Activated CD4-positive, CD25-positive, alpha-beta regulatory T cell treated with anti-CD3 and anti-CD28 coated beads, Interleukin-2, amount 50 U/mL, for 16 hours (primary cell): ENCODE results near the gene SFSWAP.
"Not testable (repeated sequence)": the region's sequence is repeated elsewhere in the genome, so short reads cannot be mapped to it uniquely, and the experiment has no call there.

Source experiments
- DNase-seq: peaks from one replicate; pipeline ENCODE4 v3.0.0-alpha.2; 2020; ENCODE audit warnings: low read depth, low spot score

SFSWAP gene

GRCh38 chr12:131809476-131810254 lies 98.8 kb downstream of the SFSWAP start:
- not testable (repeated sequence) for DNase-seq

DNA sequence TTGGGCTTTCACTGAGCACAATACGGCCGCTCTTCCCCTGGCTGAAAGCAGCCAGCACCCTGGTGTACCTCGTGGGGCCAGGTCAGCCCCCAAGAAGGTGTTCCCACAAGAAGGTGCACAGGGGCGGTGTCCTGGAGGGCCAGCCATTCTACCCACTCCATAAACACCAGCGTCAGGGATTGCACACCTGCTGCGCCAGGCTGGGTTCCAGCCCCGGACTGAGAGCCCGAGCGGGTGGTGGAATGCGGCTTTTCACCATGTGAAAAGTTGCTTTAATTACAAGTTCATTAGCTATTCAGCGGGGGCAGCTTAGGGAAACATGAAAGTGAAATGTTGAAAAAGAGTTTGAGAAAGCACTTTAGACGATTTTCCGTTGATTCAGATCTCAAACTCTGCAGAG lies 99.8 kb downstream of the SFSWAP start:
- no peak for DNase-seq

DNA sequence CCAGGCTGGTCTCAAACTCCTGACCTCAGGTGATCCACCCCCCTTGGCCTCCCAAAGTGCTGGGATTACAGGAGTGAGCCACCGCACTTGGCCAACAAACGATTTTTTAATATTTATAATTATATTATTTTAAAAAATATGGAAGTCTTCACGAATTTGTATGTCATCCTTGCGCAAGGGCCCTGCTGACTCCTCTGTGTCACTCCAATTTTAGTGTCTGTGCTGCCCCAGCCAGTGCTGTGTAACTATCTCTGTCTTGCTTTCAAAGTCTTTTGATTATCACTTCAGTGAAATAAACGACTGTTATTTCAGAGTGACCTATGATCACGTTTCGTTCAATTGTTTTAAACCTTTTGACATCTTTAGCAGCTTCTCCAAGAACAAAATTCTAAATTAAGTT lies 104.2 kb downstream of the SFSWAP start:
- no peak for DNase-seq

DNA sequence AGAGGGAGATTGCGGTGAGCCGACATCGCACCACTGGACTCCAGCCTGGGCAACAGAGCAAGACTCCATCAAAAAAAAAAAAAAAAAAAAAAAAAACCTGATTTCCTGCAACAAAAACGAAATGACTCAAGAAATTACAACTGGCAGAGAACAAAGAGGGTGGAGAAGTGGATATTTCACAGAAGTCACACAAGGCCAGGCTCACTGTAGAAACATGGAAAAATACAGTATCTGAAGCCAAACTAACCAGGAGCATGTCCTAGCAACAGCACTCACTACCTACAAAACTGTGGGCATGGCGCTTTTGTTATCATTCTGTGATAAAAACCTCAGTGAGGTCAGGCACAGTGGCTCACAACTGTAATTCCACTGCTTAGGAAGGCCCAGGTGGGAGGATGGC lies 105.6 kb downstream of the SFSWAP start:
- no peak for DNase-seq

GRCh38 chr12:131817241-131817640 lies 106.4 kb downstream of the SFSWAP start:
- no peak for DNase-seq

- no peak for DNase-seq
Measured at GRCh38 chr12:131818821-131819585, 108.1 kb downstream of the SFSWAP start.

GRCh38 chr12:131824450-131824849 lies 113.6 kb downstream of the SFSWAP start:
- DNase-seq: no peak

DNA sequence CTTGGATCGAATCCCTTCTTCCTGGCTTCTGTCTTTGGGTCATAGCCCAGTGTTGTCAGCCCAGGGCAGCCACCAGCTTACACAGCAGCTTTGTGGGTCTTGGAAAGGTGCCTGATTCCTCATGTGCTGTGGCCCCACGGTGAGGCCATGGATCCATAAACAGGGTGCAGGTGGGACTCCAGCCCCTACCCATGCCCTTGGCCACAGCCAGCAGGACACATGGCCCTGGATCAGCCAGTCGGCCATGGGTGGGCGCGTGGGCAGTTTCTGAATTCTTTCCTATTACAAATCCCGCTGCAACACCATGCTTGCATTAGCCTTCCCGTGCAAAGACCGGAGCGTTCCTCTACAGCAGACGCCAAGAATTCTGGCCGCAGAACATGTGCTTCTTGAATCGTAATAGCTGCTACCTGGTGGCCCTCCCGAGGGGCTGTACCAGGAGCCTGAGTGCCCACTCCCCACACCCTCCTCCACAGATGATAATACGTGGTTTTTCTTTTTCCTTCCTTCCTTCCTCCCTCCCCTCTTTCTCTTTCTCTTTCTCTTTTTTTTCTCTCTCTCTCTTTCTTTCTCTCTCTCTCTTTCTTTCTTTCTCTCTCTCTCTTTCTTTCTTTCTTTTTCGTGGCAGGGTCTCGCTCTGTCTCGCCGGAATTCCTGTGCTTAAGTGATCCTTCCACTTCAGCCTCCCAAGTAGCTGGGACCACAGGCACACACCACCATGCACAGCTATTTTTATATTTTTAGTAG lies 114.4 kb downstream of the SFSWAP start:
- DNase-seq: no peak

- DNase-seq: no peak
Measured at GRCh38 chr12:131826097-131826928, 115.4 kb downstream of the SFSWAP start.

- no peak for DNase-seq
Measured at GRCh38 chr12:131827961-131828534, 117.2 kb downstream of the SFSWAP start, which contains the start of gene MMP17. Gene MMP17, plus strand, starts transcription at chr12:131828393. Its CDS starts 102 bp downstream, at chr12:131828495.

DNA sequence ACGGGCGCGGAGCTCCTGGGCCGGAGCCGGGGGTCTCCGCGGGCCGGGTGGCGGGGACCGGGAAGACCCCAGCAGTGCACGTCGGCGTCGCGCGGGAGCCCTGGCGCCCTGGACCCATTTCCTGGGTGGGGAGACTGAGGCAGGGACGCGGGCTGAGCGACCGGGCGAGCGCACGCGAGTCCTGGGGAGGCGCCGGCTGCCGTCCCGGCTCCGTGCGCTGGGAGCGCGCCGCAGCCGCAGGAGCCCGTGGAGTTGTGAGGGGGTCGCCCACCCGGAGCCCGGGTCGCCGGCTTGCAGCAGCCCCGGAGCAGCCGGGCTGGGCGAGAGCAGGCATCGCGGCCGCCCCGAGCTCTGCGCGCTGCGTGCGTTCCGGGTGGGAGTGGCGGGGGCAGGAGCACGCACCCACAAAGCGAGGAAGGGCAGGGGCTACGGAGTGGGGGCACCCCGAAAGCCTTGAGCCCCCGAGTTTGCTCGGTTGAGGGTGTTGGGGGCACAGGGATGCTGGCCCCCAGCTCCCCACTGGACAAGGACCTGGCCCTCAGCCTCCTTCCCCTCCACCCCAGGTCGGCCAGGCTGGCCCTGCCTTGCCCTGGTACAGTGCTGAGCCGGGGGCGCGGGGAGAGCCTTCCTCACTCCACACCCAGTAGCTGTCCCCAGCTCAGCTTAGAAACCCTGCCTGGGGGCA lies 117.9 kb downstream of the SFSWAP start:
- no peak for DNase-seq

- no peak for DNase-seq
Measured at GRCh38 chr12:131829356-131829747, 118.5 kb downstream of the SFSWAP start.

DNA sequence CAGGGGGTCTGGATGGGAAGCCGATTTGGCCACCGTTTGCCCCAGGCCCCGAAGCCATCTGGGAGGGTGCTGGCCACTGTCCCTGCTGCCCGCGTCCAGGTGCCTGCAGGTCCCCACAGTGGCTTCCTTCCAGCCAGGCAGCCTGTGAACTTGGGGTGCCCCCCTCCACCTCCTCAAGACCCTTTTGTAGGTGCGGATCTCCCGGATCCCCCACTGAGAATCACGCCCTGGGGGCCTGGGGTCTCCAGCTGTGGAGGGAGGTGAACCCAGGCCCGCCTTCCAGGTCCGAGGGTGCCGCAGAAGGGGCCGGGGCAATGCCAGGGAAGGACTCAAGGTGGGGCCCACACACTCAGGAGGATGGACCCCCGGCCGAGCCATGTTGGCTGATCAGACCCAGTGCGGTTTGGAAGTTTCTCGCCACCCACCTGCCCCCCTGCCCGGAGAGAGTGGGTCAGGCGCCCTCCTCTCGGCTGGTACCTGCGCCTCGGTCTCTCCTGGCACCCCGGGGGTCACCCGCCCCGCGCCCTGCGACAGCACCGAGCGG lies 119.0 kb downstream of the SFSWAP start:
- no peak for DNase-seq

- no peak for DNase-seq
Measured at GRCh38 chr12:131830335-131830913, 119.5 kb downstream of the SFSWAP start.

DNA sequence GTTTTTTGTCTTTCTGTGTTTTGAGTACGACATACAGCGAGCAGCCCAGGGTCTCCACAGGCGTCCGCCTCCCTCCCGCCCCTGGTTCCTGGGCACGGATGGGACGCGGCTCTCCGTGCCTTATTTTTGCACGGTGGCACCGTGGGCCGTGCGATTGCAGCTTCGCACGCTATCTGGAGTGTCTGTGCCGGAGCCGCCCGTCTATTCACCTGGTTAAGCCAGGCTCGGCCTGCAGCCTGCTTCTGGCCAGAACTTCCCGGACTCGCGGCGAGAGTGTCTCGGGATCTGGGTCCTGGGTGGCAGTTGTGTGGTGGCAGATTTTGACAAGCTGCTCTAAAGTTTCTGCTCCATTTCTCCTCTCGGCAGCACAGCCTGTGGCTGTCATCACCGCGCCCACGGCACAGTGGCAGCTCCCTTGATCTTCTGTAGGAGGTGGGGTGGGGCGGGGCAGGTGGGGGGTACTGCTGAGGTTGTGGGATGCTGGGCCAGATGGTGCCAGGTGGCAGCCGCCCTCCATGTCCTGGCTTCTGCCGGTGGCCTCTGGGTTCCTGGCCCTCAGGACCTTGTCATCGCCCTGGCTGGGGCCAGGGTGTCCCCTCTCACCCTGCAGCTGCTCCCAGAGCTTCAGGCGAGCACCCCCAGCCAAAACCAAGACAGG lies 120.2 kb downstream of the SFSWAP start:
- no peak for DNase-seq

DNA sequence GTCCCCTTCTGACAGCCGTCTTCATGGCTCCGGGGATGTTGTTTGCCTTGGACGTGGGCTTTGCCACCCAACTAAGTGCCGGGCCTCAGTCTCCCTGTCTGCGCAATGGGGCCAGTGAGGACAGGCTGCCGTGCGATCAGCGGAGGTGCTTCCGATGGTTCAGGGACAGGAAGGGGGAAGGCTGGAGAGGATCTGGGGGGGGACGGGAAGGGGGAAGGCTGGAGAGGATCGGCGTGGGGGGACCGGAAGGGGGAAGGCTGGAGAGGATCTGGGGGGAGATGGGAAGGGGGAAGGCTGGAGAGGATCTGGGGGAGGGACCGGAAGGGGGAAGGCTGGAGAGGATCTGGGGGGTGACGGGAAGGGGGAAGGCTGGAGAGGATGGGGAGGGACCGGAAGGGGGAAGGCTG lies 120.7 kb downstream of the SFSWAP start:
- DNase-seq: no peak

- DNase-seq: no peak
Measured at GRCh38 chr12:131832321-131833231, 121.7 kb downstream of the SFSWAP start.

DNA sequence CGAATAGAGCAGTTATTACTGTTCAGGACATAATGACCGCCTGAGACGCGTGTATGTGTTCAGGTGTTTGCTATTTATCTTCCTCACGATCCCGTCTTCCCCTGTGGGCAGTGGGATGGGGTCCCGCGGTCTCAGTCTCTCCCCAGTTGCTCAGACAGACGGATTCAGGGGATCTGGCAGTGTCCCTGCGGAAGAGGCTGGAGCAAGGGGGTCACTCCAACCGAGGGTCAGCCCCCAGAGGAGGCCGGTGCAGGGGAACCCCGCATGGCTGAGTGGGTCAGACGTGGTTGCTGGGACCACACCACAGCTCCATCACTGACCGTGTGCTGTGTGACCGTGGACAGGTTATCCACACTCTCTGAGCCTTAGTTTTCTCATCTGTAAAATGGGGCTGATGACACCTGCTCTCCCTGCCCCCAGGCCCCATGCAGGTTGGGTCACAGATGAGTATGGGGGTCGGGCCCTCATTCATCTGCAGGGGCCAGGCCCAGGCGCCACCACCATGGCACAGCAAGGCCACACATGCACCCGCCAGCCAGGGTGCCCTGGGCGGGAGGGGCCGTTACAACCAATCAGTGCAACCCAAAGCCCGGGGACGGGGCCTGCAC lies 122.5 kb downstream of the SFSWAP start:
- DNase-seq: no peak
